Breast epithelium (tissue), 4 donors: ENCODE data around the gene PDHA2. TPM values are rescaled to one million over a fixed set of nuclear protein-coding genes. Genes with fewer than 3 reads are reported as not detected.

ENCODE experiments used
- DNase-seq, 2 donors: peaks; one replicate each; pipeline ENCODE4 v3.0.0-alpha.2; 2019; ENCODE audit warnings: low spot score in 2 of 2
- H3K27ac ChIP-seq, 2 donors: fragments of 200-600 bp; sonication (generic) in 1 of 2; one replicate each; pipeline ENCODE4 v1.5.1; 2016 to 2019; ENCODE audit warnings: mild to moderate bottlenecking in 1 of 2
- H3K27me3 ChIP-seq, 2 donors: fragments of 200-600 bp; sonication (generic) in 1 of 2; one replicate each; pipeline versions ENCODE4 v1.5.1 to v1.6.0; 2017 to 2019; ENCODE audit warnings: control low read depth in 1 of 2, mild to moderate bottlenecking in 1 of 2
- H3K36me3 ChIP-seq: fragments of 200-600 bp; one replicate; pipeline ENCODE4 v1.5.1; 2019
- H3K4me1 ChIP-seq, 2 donors: fragments of 200-600 bp; sonication (generic); one replicate each; pipeline ENCODE4 v1.5.1; 2016 to 2019; ENCODE audit warnings: control low read depth in 1 of 2
- H3K4me3 ChIP-seq, 3 donors: fragments of 200-600 bp; sonication (generic); 1 replicate in 2 of 3; 2 replicates in 1 of 3; pipeline ENCODE4 v1.5.1; 2016 to 2019; ENCODE audit warnings: mild to moderate bottlenecking in 3 of 3, moderate library complexity in 2 of 3
- H3K9me3 ChIP-seq, 2 donors: fragments of 200-600 bp; sonication (generic) in 1 of 2; one replicate each; pipeline ENCODE4 v1.5.1; 2016 to 2019; ENCODE audit warnings: control low read depth in 1 of 2
- CTCF ChIP-seq, 3 donors: fragments of 450-650 bp; IDR thresholded peaks; one replicate each; pipeline ENCODE4 v1.5.1; 2016 to 2017; ENCODE audit warnings: antibody characterized with exemption in 3 of 3, mild to moderate bottlenecking in 3 of 3, moderate library complexity in 3 of 3
- POLR2A ChIP-seq: fragments of 450-650 bp; IDR thresholded peaks from one replicate; pipeline ENCODE4 v1.6.1; 2016; ENCODE audit warnings: antibody characterized with exemption, mild to moderate bottlenecking, moderate library complexity
- POLR2AphosphoS5 ChIP-seq, 3 donors: sonication (generic); formaldehyde crosslinking; IDR thresholded peaks; one replicate each; pipeline ENCODE4 v1.6.1; 2017; ENCODE audit warnings: antibody characterized with exemption in 3 of 3
- intact Hi-C: fragments of 100-400 bp; cut with DNase I; formaldehyde crosslinking; loops from one replicate; pipeline ENCODE4 v1.15.1; 2023; ENCODE audit warnings: low total_unique reads
- total RNA-seq, 3 donors: library from RNA; depleted of rRNA; stranded (reverse); fragments of >200 nt; gene quantifications; one replicate each; pipeline ENCODE4 v1.1.0, GENCODE V29; 2016

PDHA2 gene
- total RNA-seq, 3 donors from 2014 or later = not detected

GRCh38 chr4:95877636-95878035, 37.7 kb downstream of the PDHA2 start:
- TF ChIP-seq CTCF (IDR thresholded peaks at IDR 0.05) (no peak), POLR2AphosphoS5 (IDR thresholded peaks at IDR 0.05) (no peak), POLR2A (no peak)
- no peaks in the 10 kb centered on the region for H3K9me3 ChIP-seq
- H3K27ac ChIP-seq = no peak overlapping the region
- intact Hi-C loops = no loop called here
- H3K4me1 ChIP-seq = no peaks in the 10 kb centered on the region
- H3K4me3 ChIP-seq = no peak overlapping the region
- no peak for DNase-seq
- no peaks in the 10 kb centered on the region for H3K36me3 ChIP-seq
- H3K27me3 ChIP-seq = no peaks in the 10 kb centered on the region

GRCh38 chr4:95887551-95887950, 47.7 kb downstream of the PDHA2 start:
- TF ChIP-seq POLR2A = no peak
- intact Hi-C loops = no loop called here
- Histone ChIP-seq H3K4me1 (no peaks in the 10 kb centered on the region), H3K4me3 (no peak overlapping the region), H3K36me3 (no peaks in the 10 kb centered on the region), H3K27ac (no peak overlapping the region), H3K27me3 (no peaks in the 10 kb centered on the region), H3K9me3 (peaks cover 0 to 5% of the 10 kb centered on the region in 2 donors)
- DNase-seq = no peak

GRCh38 chr4:95889662-95890061, 49.8 kb downstream of the PDHA2 start:
- no peaks in the 10 kb centered on the region for H3K4me1 ChIP-seq
- no peaks in the 10 kb centered on the region for H3K36me3 ChIP-seq
- no peak for TF ChIP-seq CTCF (IDR thresholded peaks at IDR 0.05)
- TF ChIP-seq POLR2A = no peak
- TF ChIP-seq POLR2AphosphoS5 (IDR thresholded peaks at IDR 0.05) = no peak
- H3K27me3 ChIP-seq = no peaks in the 10 kb centered on the region
- no peak for DNase-seq
- intact Hi-C loops = no loop called here
- no peak overlapping the region for H3K27ac ChIP-seq
- H3K4me3 ChIP-seq = no peak overlapping the region
- no peaks in the 10 kb centered on the region for H3K9me3 ChIP-seq
